Measurements from ENCODE around the gene SPRY4. TPM values are rescaled to one million over a fixed set of nuclear protein-coding genes. Genes with fewer than 3 reads are reported as not detected.

Gene SPRY4, protein sequence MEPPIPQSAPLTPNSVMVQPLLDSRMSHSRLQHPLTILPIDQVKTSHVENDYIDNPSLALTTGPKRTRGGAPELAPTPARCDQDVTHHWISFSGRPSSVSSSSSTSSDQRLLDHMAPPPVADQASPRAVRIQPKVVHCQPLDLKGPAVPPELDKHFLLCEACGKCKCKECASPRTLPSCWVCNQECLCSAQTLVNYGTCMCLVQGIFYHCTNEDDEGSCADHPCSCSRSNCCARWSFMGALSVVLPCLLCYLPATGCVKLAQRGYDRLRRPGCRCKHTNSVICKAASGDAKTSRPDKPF
- 10 to 100 TPM; 15.4 to 29.0 (median 24.5) TPM for total RNA-seq

DNA sequence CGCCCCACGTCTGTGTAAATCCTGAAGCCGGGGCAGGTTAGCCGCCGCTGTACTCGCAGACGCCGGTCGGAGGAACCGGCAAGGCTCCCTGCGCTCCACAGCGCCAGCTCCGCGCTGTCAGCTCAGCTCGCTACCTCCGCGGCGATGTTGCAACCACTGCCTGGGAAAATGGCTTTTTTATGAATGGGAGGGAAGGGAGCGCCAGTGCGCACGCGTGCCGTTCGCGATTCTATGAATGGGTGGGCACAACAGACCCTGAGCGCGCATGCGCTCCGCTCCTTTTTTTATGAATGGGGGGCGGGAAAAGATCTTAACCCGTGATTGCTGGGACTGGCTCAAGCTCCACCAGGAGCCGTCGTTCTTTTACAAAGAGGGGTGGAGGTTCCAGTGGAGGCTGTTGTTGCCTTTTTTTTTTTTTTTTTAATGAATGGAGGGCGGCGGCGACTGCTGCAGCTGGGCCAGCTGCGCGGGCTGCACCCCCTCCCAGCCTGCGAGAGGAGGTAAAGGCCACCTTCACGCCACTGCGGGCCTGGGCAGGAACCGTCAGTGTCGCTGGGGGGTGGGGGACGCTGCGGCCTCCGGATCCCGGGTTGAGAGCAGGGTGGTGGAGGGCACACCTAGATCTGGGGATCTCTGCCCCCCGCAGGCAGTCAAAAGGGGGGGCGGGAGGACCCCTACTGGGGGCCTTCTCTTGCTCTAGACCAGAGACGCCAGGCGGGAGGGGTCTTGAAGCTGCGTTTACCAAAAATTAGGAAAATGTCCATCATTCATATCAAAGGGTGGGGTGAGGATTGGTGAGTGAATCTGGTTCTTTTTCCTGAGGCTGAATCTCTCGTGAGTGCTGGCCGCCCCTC is at the start of gene SPRY4:
Gene SPRY4 (minus strand): TSS at position 151 of the 854 bp plus-strand sequence. CDS start 9,913 bp downstream, outside the sequence.
- TF ChIP-seq EP300 (IDR thresholded peaks at IDR 0.05) (no peak), POLR2A (IDR thresholded peaks at IDR 0.05; ENCODE audit: low read depth) (peak; percentile 62), POLR2AphosphoS5 (IDR thresholded peaks at IDR 0.05) (peak; percentile 98)
- TF ChIP-seq, protein P1, sequence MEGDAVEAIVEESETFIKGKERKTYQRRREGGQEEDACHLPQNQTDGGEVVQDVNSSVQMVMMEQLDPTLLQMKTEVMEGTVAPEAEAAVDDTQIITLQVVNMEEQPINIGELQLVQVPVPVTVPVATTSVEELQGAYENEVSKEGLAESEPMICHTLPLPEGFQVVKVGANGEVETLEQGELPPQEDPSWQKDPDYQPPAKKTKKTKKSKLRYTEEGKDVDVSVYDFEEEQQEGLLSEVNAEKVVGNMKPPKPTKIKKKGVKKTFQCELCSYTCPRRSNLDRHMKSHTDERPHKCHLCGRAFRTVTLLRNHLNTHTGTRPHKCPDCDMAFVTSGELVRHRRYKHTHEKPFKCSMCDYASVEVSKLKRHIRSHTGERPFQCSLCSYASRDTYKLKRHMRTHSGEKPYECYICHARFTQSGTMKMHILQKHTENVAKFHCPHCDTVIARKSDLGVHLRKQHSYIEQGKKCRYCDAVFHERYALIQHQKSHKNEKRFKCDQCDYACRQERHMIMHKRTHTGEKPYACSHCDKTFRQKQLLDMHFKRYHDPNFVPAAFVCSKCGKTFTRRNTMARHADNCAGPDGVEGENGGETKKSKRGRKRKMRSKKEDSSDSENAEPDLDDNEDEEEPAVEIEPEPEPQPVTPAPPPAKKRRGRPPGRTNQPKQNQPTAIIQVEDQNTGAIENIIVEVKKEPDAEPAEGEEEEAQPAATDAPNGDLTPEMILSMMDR (IDR thresholded peaks at IDR 0.05): peak in 2 of 3 experiments; percentile 17 to 22
- intact Hi-C loops (cut with DNase I): loop anchor here (2.0 to 10.0 kb wide), 3 partner anchors 32 to 224 kb away; no protein-coding TSS in a partner anchor
- DNase-seq (ENCODE audit: extremely low spot score): peak; percentile 97
- H3K27ac ChIP-seq (replicated peaks in 1 of 4): peak within 1 kb of the TSS; percentile 85 to 96 (median 88)
- under 1% methylated on average over 31 of the region's 54 CpGs for WGBS
- peak within 1 kb of the TSS; percentile 62 to 87 (median 70) for H3K4me3 ChIP-seq
- H3K9me3 ChIP-seq: no peaks in the 10 kb centered on the region
- no peaks in the 10 kb centered on the region for H3K36me3 ChIP-seq
- peaks cover 17 to 61% (median 56%) of the 10 kb centered on the region in 4 donors for H3K4me1 ChIP-seq
- peaks cover 0 to 9% (median 3%) of the 10 kb centered on the region in 4 donors for H3K27me3 ChIP-seq

DNA sequence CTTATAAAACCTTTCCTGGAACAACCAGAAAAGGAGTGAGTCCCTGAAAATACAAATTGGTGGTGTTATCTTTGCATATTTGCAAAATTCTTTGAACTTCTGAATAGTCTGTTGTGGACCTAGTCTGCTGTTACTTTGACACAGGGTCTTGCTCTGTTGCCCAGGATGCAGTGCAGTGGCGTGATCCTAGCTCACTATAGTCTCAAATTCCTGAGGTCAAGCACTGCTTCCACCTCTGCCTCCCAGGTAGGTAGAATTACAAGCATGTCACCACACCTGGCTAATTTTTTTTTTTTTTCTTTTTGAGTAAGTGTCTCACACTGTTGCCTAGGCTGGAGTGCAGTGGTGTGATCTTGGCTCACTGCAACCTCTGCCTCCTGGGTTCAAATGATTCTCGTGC is 43.7 kb upstream of the SPRY4 start:
- no peak for DNase-seq (ENCODE audit: extremely low spot score)
- Histone ChIP-seq H3K4me1 (peaks cover 2 to 21% (median 14%) of the 10 kb centered on the region in 4 donors), H3K4me3 (no peak overlapping the region), H3K9me3 (no peaks in the 10 kb centered on the region), H3K27me3 (no peaks in the 10 kb centered on the region), H3K36me3 (no peaks in the 10 kb centered on the region), H3K27ac (replicated peaks in 1 of 4) (no peak overlapping the region)
- intact Hi-C loops (cut with DNase I): no loop called here
- TF ChIP-seq POLR2A (IDR thresholded peaks at IDR 0.05; ENCODE audit: low read depth) (no peak), EP300 (IDR thresholded peaks at IDR 0.05) (no peak), POLR2AphosphoS5 (IDR thresholded peaks at IDR 0.05) (no peak)
- WGBS: 93% methylated on average over 2 of the region's 2 CpGs

DNA sequence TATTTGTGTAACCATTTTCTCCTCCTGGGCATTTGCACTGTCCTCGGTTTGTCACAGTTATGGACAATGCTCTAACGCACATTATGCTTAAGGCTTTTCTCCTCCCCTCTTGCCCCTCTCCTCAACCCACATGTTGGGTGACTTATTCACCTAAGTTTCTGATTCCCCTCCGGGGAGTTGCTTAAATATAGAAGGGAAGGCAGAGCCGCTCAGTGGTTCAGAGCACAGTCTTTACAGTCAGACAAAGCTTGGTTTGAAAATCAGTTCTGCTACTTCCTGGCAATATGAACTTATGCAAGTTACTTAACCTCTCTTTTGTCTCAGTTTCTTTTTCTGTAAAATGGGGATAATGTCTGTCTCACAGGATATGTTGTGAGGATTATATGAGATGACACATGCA is 41.2 kb upstream of the SPRY4 start:
- H3K9me3 ChIP-seq: no peaks in the 10 kb centered on the region
- no peak for DNase-seq (ENCODE audit: extremely low spot score)
- no peak overlapping the region for H3K4me3 ChIP-seq
- intact Hi-C loops (cut with DNase I): no loop called here
- H3K4me1 ChIP-seq: peaks cover 17 to 37% (median 29%) of the 10 kb centered on the region in 4 donors
- H3K27ac ChIP-seq (replicated peaks in 1 of 4): no peak overlapping the region
- no peaks in the 10 kb centered on the region for H3K27me3 ChIP-seq
- TF ChIP-seq POLR2AphosphoS5 (IDR thresholded peaks at IDR 0.05) (no peak), POLR2A (IDR thresholded peaks at IDR 0.05; ENCODE audit: low read depth) (no peak), EP300 (IDR thresholded peaks at IDR 0.05) (no peak)
- TF ChIP-seq, protein P1 (IDR thresholded peaks at IDR 0.05): no peak
- WGBS: 94% methylated on average over 4 of the region's 4 CpGs
- H3K36me3 ChIP-seq: no peaks in the 10 kb centered on the region

DNA sequence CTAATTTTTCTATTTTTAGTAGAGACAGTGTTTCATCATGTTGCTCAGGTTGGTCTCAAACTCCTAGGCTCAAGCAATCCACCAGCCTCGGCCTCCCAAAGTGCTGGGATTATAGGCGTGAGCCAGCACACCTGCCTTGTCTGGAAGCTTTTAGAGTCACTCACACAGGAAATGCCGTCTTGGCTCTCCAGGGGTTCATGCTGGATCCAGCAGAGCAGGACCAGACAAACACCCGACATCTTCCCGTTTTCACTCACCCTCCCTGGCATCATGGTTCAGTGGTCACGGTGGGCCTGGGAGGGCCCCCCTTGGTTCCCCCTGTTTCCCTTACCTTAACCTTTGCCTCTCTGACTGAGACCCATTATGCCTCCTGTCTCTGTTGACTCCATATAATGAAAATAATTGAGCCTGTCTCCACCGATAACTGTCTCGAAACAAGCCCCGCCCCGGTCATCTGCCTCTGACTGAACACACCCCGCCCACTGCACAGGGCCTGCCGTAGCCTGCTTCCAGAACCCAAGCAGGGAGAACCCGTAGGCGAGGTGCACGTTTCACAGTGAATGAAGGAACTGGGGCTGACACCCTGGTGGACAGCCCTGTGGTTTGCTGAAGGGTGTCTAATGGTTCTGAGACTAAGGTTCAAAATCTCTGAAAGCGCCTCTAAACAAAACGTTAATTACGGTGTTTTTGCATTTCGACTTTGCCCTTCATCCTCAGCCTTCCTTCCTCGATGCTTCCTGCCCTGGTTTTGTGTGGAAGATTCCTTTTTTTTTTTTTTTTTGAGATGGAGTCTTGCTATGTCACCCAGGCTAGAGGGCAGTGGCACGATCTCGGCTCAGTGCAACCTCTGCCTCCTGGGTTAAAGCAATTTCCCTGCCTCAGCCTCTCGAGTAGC is 39.7 kb upstream of the SPRY4 start:
- DNase-seq (ENCODE audit: extremely low spot score): no peak
- intact Hi-C loops (cut with DNase I): no loop called here
- H3K9me3 ChIP-seq: no peaks in the 10 kb centered on the region
- no peaks in the 10 kb centered on the region for H3K36me3 ChIP-seq
- H3K27ac ChIP-seq (replicated peaks in 1 of 4): peak overlapping the region in 3 of 4 donors; percentile 75 to 83 (median 81)
- H3K27me3 ChIP-seq: no peaks in the 10 kb centered on the region
- H3K4me1 ChIP-seq: peaks cover 17 to 37% (median 29%) of the 10 kb centered on the region in 4 donors
- WGBS: 80% methylated on average over 20 of the region's 23 CpGs
- TF ChIP-seq POLR2AphosphoS5 (IDR thresholded peaks at IDR 0.05) (no peak), EP300 (IDR thresholded peaks at IDR 0.05) (no peak), POLR2A (IDR thresholded peaks at IDR 0.05; ENCODE audit: low read depth) (no peak)
- TF ChIP-seq, protein P1 (IDR thresholded peaks at IDR 0.05): no peak
- peak overlapping the region in 2 of 4 donors; percentile 12 to 14 for H3K4me3 ChIP-seq

Measured in esophagus muscularis mucosa (tissue), 4 donors.